Measurements from ENCODE around the gene UGP2.

The UGP2 gene

GRCh38 chr2:63866009-63866709 is 24.5 kb downstream of the UGP2 start:
- DNase-seq = no peak

DNA sequence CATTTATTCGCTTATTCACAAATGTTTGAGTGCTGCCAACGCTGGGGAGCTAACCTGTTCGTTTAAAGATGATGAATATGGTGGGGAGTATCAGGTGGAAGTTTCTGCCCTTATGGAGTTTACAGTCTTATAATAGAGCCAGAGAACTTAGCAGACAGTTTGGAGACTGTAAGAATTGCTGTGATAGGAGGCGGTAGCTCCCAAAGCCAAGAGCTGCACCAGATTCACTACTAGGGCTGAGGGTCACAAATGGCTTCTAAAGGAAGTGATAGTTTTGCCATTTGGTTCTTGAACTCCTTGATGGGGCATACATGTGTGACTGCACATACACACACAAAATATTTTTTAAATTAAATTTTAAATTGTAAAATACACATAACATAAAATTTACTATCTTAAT is 29.0 kb downstream of the UGP2 start:
- DNase-seq = no peak

DNA sequence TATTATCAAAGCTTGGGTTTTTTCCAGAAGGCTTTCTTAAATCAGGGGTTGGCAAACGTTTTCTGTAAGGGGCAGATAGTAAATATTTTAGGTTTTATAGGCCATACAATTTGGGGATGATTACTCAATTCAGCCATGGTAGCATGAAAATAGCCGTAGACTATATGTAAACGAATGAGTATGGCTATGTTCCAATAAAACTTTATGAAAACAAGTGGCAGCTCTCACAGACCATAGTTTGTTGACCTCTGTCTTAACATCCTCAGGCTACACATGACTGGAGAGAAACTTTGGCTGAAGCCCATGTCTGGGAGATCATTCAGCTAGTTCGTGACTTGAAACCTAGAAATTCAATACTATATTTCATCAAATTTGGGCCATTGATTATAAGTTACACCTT is 30.2 kb downstream of the UGP2 start:
- DNase-seq = no peak

- DNase-seq = no peak
These were observed 31.1 kb downstream of the UGP2 start for GRCh38 chr2:63872571-63873328.

DNA sequence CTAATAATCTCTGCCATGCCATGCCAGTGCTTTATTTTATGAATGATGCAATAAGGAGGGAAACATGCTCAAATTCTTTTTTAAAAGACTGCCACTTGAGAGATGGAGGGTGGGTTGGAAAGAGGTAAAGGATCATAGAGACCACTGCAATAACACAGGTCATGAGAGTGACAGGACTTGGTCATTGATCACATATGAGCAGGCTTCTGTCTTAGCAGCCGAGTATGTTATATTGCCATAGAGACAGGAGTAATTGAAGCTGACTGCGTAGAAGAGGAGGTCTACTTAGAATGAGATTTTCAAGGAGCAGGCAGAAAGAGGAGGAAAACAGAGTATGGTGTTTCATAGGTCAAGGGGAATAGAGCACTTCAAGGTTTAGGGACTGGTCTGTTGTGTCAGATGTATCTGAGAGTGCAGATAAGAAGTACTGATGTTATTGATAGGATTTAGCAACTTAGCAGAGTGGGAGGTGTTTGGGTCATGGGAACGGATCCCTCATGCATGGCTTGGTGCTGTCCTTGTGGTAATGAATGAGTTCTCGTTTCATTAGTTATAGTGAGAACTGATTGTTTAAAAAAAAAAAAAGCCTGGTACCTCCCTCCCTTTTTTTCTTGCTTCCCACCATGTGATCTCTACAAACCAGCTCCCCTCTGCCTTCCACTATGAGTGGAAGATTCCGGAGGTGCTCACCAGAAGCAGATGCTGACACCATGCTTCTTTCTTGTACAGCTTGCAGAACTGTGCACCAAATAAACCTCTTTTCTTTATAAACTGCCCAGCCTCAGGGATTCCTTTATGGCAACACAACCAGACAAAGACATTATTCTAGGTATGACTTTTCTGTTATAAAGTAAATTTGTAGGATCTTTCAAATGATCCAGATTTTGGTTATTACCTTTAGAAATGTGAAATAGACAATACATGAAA is 32.8 kb downstream of the UGP2 start:
- no peak for DNase-seq

- no peak for DNase-seq
These were observed 33.4 kb downstream of the UGP2 start for GRCh38 chr2:63875131-63875527.

- no peak for DNase-seq
These were observed 34.0 kb downstream of the UGP2 start for GRCh38 chr2:63875559-63876245.

DNA sequence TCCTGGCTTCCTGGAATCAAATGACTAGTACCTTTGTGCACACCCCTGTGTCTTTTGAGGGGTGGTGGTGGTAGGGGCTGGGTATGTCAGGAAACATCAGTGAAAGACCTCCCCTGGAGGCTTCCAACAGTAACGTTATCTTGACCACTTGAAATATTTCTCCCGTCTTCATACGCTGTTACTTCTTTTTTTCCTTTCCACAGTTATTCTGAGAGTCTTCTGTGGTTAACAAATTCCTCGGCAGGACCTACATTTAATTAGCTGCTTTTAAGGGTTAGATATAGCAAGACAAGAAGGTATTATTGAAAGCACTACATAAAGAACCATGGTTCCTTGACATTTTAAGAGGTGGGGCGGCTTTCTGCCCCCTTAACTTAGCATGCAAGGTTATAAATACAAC is 34.6 kb downstream of the UGP2 start:
- DNase-seq = no peak

- DNase-seq = no peak
These were observed 36.8 kb downstream of the UGP2 start for GRCh38 chr2:63878486-63878885.

DNA sequence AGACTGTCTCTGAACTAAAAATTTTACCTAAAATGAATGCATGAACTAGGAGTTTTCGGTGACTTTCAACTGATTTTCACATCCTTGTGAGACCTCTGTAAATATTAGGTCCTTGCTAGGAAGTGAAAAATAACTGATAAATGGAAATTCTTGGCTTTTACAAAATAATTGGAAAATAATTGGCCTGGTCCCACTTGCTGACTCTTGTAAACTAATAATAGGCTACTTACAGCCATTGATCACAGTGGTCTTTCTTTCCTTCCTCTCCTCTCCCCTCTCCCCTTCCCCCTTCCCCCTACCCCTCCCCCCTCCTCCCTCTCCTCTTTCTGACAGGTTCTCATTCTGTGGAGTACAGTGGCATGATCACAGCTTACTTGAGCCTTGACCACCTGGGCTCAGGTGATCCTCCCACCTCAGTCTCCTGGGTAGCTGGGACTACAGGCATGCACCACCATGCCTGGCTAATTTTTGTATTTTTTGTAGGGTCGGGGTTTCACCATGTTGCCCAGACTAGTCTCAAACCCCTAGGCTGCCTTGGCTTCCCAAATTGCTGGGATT is 38.3 kb downstream of the UGP2 start:
- DNase-seq = no peak

DNA sequence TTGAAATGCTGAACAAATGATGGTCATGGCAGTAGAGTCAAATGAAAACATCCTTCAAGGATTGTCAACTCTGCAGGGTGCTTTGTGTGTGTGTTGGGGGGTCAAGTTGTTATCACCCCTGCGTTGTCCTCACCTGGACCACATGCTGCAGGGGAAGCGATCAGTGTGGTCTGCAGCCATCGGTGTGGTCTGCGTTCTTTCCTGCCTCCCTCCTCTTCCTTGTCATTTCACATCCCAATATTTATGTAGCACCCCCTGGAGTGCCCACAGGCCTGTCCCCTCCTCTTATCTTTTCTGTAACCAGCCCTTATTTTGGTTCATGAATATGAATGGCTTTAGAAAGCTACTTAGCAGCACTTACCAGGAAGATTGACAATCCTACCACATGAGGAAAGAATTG is 38.9 kb downstream of the UGP2 start:
- DNase-seq = no peak

DNA sequence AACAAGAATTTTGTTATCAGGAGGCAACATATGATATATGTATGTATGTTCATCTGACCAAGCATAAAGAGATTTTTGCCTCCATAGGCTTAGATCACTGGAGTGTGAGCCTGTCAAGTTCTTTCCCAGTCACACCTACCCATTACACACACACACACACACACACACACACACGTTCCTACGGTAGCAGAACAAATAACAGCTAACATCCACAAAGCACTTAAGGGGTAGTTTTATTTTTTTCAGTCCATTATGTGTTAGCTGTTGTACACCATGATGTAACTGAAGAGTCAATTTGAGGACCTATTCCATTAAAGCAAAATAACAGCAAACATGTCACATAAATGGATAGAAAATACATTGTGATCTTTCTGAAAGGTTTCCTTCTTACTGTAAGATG is 39.5 kb downstream of the UGP2 start:
- DNase-seq = no peak

DNA sequence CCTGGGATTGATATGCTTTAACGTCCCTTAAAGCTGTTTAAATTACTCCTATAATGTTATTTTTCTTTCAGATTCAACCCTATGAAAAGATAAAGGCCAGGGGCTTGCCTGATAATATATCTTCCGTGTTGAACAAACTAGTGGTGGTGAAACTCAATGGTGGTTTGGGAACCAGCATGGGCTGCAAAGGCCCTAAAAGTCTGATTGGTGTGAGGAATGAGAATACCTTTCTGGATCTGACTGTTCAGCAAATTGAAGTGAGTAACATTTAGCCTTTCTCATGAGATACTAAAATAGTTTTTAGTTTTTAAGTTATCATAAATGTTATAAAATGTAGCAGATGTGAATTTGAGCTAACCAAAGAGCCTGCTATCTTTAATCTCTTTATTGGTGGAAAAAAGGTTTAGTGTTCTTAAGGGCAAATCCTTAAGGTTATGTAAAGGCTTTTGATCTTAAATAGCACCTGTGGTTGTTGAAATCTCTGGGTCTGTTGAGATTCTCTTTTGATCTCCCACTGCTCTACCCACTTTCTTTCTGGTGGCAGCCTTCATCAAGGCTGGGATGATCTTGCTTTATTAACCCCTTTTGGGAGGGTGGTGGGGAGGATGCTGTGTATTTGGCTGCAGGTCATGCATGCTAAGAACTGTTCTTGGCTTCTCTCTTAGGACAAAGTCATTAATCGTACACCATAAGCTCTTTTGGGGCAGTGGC is 40.9 kb downstream of the UGP2 start:
- no peak for DNase-seq

DNA sequence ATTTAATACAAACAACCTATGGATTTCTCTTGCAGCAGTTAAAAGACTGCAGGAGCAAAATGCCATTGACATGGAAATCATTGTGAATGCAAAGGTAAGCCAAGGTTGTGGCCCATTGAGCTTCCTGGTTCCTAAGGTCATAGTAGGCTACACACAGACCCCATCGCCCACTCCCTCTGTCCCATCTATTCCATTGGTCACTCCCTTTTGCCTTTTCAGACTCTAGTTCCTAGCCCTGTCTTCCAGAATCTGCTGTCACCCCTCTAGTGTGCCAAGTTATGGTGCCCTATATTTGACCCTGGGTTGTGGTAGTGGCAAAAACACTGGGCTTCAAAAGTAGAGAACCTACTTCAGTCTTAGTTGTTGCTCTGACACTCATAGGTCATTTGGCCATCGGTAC is 44.7 kb downstream of the UGP2 start:
- no peak for DNase-seq

- DNase-seq = no peak
These were observed 46.4 kb downstream of the UGP2 start for GRCh38 chr2:63888053-63888452.

- peak; percentile 30 for DNase-seq
These were observed 47.0 kb downstream of the UGP2 start for GRCh38 chr2:63888490-63889402.

DNA sequence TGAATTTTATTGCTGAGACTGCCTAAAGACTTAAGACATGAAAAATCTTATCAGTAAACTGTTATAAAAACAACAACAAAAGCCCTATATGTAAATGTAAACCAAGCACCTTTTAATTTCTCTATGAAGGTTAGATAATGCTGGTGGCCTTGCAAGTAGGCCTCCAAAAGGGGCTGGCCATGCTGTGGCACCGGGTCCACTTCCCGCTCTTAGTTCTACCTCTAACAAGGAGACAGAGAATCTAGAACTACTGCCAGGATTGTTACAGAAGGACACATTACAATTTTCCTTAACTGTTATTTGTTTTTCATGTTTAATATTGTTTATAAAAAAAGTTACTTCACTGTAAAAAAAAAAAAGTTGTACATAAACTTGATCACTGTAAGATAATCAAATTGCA is 49.0 kb downstream of the UGP2 start:
- DNase-seq = no peak

- no peak for DNase-seq
These were observed 49.9 kb downstream of the UGP2 start for GRCh38 chr2:63891488-63892030.

DNA sequence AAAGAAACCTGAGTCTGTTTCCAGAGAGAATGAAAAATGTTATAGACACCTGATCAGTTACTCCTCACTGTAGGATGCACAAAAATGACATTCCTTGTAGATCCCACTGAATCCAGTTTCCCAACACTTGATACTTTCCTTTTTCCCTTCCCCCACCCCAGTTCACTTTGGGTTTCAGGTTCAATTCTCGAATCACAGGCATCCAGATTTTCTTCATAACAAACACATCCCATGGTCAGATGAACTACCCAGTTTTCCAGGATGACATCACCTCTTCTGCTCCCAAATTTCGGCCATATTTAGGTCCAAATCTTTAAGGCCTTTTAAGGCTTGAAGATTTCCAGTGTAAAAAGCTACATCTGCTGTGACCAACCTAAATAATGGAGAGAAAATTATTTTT is 51.5 kb downstream of the UGP2 start:
- DNase-seq = no peak

DNA sequence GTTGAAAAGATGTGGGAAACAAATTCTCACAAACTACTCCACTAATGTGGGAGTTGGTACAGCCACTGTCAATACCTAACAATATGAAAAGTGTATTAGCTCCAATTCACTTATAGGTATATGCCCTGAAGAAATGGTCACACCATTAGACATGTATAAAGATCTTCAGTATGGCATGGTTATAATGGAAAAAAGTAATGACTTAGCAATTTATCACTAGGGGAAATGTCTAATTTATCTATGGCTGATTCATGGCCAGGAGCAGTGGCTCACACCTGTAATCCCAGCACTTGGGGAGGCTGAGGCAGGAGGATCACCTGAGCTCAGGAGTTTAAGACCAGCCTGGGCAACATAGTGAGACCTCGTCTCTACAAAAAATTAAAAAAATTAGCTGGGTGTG is 52.5 kb downstream of the UGP2 start:
- no peak for DNase-seq

- no peak for DNase-seq
These were observed 57.1 kb downstream of the UGP2 start for GRCh38 chr2:63898839-63899238.

Measured in NCI-H526 treated with DMSO at 0.1 percent for 48 hours (cell line).